ENCODE data around the gene GGA3. TPM values are rescaled to one million over a fixed set of nuclear protein-coding genes. Genes with fewer than 3 reads are reported as not detected.
A peak's percentile ranks its signal among the peaks of the same experiment; 100 is the strongest.

Gene GGA3
- polyA plus RNA-seq, 1 donor from 2014 or later: 15.7 TPM

- TF ChIP-seq EP300 (conservative IDR thresholded peaks at IDR 0.05; ENCODE audit: poor library complexity, severe bottlenecking) (no peak), REST (IDR thresholded peaks at IDR 0.05; ENCODE audit: borderline replicate concordance) (no peak), POLR2AphosphoS5 (IDR thresholded peaks at IDR 0.05) (no peak), TAF1 (IDR thresholded peaks at IDR 0.05; ENCODE audit: low read depth) (no peak), SMC3 (conservative IDR thresholded peaks at IDR 0.05; ENCODE audit: poor library complexity) (no peak)
- Histone ChIP-seq H3K36me3 (ENCODE audit: insufficient read depth, low read length) (no peaks in the 10 kb centered on the region), H4K20me1 (ENCODE audit: insufficient read depth) (no peaks in the 10 kb centered on the region), H3K9me2 (ENCODE audit: insufficient read depth, low read length) (no peaks in the 10 kb centered on the region), H3K4me2 (ENCODE audit: low read length) (peak overlapping the region; percentile 74), H3F3A (ENCODE audit: insufficient read depth, low read length, poor library complexity, severe bottlenecking) (peaks cover 3% of the 10 kb centered on the region), H3K9me3 (ENCODE audit: low read length) (no peaks in the 10 kb centered on the region), H3K79me2 (replicated peaks; ENCODE audit: insufficient read depth, low read length) (no peaks in the 10 kb centered on the region), H2AFZ (ENCODE audit: low read depth, low read length) (peak overlapping the region; percentile 53), H3K9ac (ENCODE audit: low read length) (peak overlapping the region; percentile 59), H3K27me3 (ENCODE audit: insufficient read depth, low read depth, low read length) (peaks cover 3% of the 10 kb centered on the region), H3K27ac (ENCODE audit: low read length) (no peak overlapping the region), H3K4me3 (ENCODE audit: low read length) (peak overlapping the region; percentile 89)
These were observed 27.3 kb upstream of the GGA3 start for GRCh38 chr17:75288770-75289114.

GRCh38 chr17:75288359-75288758 is 27.0 kb upstream of the GGA3 start:
- TF ChIP-seq EP300 (conservative IDR thresholded peaks at IDR 0.05; ENCODE audit: poor library complexity, severe bottlenecking): no peak
- no peak for TF ChIP-seq REST (IDR thresholded peaks at IDR 0.05; ENCODE audit: borderline replicate concordance)
- no peak for TF ChIP-seq SMC3 (conservative IDR thresholded peaks at IDR 0.05; ENCODE audit: poor library complexity)
- TF ChIP-seq CTCF (IDR thresholded peaks at IDR 0.05; ENCODE audit: poor library complexity, severe bottlenecking): no peak
- TF ChIP-seq EZH2 (IDR thresholded peaks at IDR 0.05; ENCODE audit: borderline replicate concordance, insufficient read depth, low read length, poor library complexity, severe bottlenecking): no peak
- TF ChIP-seq TAF1 (IDR thresholded peaks at IDR 0.05; ENCODE audit: low read depth): no peak
- no peak for TF ChIP-seq MXI1 (conservative IDR thresholded peaks at IDR 0.05; ENCODE audit: poor library complexity, severe bottlenecking)
- H3K4me2 ChIP-seq (ENCODE audit: low read length): no peak overlapping the region
- peaks cover 3% of the 10 kb centered on the region for H3F3A ChIP-seq (ENCODE audit: insufficient read depth, low read length, poor library complexity, severe bottlenecking)
- H3K9ac ChIP-seq (ENCODE audit: low read length): peak overlapping the region; percentile 59
- H3K27ac ChIP-seq (ENCODE audit: low read length): no peak overlapping the region
- no peaks in the 10 kb centered on the region for H4K20me1 ChIP-seq (ENCODE audit: insufficient read depth)
- peaks cover 3% of the 10 kb centered on the region for H3K27me3 ChIP-seq (ENCODE audit: insufficient read depth, low read depth, low read length)
- no peaks in the 10 kb centered on the region for H3K79me2 ChIP-seq (replicated peaks; ENCODE audit: insufficient read depth, low read length)
- peak overlapping the region; percentile 89 for H3K4me3 ChIP-seq (ENCODE audit: low read length)
- H2AFZ ChIP-seq (ENCODE audit: low read depth, low read length): no peak overlapping the region
- no peaks in the 10 kb centered on the region for H3K9me2 ChIP-seq (ENCODE audit: insufficient read depth, low read length)
- H3K9me3 ChIP-seq (ENCODE audit: low read length): no peaks in the 10 kb centered on the region
- H3K36me3 ChIP-seq (ENCODE audit: insufficient read depth, low read length): no peaks in the 10 kb centered on the region

All from neural cell (in vitro differentiated cells).